Measurements from ENCODE around the gene CHPF2.

DNA sequence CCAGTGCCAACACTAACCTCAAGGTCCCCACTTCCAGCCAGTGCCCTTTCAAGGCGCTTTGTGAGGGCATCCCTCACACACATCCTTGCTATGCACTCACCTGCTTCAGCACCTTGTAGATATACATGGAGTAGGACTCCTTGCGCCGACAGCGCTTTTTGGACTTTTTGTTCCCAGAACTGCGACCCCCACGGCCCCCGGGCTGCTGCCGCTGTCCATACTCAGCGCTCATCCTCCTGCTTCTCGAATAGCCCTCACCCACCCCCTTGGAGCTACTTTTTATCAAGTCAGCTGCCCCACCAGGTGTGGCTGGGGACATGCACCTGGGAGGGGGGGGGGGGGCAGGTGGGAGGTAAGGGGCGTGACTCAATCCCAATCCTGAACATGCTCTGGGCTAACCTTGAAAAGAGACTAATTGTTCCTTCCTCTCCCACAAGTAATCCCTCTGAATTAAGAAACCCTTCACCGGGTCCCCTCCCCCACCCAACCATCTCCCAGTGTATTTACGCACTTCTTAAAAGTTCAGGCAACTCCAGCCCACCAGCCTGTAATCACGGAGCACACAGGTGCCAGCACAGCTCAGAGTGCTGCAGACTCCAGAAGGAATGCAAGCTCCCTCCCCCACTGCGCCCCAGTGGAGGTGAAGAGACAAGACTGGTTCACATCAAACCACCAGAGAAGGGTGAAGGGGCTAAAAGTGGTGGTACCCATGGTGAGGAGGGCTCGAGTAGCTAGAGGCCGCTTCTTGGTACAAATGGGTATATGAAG, 22.0 kb upstream of the CHPF2 start, which contains the start of gene H2BK1:
- TF ChIP-seq, protein P1, sequence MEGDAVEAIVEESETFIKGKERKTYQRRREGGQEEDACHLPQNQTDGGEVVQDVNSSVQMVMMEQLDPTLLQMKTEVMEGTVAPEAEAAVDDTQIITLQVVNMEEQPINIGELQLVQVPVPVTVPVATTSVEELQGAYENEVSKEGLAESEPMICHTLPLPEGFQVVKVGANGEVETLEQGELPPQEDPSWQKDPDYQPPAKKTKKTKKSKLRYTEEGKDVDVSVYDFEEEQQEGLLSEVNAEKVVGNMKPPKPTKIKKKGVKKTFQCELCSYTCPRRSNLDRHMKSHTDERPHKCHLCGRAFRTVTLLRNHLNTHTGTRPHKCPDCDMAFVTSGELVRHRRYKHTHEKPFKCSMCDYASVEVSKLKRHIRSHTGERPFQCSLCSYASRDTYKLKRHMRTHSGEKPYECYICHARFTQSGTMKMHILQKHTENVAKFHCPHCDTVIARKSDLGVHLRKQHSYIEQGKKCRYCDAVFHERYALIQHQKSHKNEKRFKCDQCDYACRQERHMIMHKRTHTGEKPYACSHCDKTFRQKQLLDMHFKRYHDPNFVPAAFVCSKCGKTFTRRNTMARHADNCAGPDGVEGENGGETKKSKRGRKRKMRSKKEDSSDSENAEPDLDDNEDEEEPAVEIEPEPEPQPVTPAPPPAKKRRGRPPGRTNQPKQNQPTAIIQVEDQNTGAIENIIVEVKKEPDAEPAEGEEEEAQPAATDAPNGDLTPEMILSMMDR (IDR thresholded peaks at IDR 0.05), result no peak
- TF ChIP-seq POLR2A (IDR thresholded peaks at IDR 0.05), result no peak
- TF ChIP-seq POLR2AphosphoS5 (IDR thresholded peaks at IDR 0.05), result no peak
